NCI-H2029 treated with DMSO at 0.1 percent for 48 hours (cell line): ENCODE measurements around the gene CABLES2.

Experiments
- DNase-seq: peaks from one replicate; lab custom pipeline; 2025; lab: John Stamatoyannopoulos, UW

The CABLES2 gene, protein sequence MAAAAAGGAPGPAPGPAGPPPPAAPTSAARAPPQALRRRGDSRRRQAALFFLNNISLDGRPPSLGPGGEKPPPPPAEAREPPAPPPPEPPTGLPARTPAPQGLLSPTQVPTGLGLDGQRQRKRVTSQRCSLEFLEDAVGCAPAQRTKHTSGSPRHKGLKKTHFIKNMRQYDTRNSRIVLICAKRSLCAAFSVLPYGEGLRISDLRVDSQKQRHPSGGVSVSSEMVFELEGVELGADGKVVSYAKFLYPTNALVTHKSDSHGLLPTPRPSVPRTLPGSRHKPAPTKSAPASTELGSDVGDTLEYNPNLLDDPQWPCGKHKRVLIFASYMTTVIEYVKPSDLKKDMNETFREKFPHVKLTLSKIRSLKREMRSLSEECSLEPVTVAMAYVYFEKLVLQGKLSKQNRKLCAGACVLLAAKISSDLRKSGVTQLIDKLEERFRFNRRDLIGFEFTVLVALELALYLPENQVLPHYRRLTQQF

DNA sequence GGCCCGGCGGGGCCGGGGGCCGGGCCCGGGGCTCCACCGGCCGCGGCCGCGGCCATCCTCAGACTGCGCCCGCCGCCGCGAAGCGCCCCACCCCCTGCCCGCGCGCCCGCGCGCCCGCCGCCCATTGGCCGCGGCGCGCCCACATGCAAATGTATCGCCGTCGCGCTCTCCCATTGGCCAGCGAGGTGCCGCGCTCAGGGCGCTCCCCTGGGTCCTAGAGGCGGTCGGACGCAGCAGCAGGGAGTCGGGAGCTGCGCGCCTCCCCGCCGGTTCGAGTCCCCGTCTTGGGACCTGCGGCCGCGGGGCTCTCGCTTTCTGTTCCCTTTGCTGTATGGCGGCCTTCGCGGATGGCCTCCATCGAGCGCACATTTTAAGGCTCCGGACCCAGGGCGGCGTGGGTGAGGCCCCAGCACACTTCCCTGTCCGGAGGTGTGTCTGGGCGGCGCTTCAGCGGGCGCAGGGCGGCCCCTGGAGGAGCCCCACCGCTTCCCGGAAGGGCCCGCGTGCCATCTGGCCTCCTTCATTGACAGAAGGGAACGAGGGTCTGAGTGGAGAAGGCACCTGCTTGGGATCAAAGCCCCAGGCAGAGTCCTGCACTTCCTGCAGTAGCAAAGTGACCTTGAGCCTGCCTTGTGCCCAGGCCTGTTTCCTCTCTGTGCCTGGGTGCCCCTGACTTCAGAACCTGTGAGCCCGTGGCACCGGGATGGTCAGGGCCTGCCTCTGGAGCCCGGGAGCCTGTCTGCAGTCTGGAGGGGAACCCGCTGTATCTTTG is at the start of gene CABLES2:
Gene CABLES2 (minus strand): TSS at position 65 of the 772 bp plus-strand sequence. CDS start 9 bp downstream, at position 56.
- peak; percentile 50 for DNase-seq

DNA sequence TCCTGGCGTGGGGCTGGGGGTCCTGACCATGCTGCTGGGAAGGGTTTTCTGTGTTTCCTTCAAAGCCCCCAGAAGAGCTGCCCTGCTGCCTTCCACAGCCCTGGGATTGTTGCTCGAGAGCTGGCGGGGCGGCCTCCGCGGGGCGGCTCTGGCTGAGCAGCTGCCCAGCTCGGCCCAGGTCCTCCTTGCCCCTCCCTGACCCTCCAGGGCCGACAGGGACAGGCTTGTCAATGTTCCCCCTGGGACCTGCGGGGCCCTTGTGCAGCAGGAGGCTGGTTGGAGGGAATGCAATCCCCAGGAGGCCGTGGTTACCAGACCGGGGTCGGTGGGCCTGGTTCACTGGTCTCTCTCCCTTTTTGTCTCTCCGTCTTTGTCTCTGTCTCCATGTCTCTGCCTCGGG is 48.8 kb upstream of the CABLES2 start:
- DNase-seq = no peak

DNA sequence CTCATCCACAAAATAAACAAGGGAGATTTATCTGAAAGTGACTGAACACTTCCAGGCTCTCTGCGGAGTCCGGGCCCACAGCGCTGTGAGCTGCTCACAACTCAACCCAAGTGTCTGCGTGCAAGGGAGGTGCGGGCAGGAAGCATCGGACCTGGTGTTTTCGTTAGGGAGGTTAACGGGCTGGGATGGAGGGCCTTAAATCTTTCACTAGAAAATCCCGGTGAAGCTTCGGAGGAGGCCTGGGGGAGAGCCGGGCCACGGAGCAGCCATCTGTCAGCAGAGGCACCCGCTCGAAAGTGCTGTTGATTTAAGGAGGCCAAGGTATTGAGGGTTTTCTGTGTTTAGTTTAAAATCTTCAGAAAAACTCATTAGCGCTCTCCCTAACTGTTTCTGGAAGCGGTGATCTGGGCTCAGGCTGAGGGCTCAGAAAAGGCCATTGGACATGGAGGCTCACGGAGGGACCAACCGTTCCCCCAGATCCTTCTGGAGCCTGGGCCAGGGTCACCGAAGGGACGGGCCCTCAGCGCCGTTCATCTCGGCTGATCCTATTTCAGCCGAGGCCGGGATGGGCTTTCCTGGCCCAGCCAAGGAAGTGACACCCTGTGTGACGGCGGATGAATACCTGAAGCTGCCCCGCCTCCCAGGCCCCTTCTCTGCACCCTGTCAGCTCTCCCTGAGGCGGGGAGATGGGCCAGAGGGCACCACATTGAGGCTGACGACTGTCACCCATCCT is 48.0 kb upstream of the CABLES2 start:
- no peak for DNase-seq

DNA sequence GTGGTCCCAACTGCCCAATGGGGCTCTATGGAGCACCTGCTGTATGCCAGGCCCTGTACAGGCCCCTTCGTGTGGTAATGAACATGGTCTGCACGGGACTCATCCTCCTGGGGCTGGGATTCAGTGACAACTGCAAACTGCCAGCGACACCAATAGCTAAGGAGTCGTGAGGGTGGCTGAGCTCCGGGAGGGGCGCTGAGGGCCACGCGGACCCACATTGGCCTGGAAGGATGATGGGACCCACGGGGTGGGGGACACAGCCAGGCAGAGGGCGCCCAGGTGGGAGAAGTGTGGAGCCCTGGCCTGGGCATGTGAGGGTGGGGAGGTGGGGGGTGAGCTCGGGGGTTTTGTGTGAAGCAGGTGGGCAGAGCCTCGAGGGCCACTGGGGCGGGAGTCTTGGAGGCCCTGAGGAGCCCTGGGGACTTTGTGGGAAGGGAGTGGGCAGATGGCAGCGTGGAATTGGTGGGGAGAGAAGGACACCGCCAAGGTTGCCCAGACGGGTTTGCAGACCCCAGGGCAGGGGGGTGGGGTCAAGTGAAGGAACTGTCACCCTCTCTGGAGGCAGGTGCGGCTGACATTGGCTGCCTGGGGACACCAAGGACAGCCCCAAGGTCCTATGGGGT is 46.2 kb upstream of the CABLES2 start:
- DNase-seq = no peak

DNA sequence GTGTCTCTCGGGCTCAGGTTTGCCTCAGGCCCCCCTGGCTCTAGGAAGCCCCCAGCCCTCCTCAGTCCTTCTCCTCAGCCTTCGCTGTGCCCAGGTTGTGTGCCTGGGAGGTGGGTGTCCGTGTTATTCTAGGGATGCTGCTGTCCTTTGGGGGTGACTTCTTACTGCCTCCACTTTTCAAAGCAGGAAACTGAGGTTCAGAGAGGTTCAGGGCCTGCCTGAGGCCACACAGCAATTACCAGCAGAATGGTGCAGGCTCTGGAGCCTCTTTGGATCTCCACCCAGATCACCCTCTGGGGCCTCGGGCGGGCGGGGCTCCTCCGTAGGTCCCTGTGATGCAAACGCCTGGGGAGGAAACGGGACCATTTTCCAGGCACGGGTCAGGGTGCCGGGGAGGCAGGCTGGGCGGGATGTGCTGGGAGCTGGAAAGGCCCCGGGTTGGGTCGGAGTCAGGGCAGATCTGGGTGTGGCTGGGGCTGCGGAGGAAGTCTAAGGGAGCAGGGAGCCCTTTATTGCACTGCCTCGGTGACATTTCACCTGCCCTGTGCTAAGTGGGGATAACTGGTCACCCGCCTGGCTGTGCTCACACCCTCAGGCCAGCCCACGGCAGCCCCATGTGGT is 45.5 kb upstream of the CABLES2 start:
- DNase-seq = no peak

DNA sequence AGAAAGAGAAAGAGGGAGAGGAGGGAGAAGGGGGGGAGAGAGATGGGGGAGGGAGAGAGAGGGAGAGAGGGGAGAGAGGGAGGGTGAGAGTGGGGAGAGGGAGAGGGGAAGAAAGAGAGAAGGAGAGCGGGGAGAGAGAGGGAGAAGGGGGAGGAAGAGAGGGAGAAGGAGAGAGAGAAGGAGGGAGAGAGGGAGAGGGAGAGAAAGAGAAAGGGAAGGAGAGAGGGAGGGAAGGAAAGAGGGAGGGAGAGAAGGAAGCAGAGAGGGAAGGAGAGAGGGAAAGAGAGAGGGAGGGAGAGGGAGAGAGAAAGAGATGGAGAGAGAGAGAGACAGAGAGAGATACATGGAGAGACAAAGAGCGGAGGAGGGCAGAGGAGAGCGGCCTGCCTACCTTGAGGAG is 44.9 kb upstream of the CABLES2 start:
- no peak for DNase-seq

DNA sequence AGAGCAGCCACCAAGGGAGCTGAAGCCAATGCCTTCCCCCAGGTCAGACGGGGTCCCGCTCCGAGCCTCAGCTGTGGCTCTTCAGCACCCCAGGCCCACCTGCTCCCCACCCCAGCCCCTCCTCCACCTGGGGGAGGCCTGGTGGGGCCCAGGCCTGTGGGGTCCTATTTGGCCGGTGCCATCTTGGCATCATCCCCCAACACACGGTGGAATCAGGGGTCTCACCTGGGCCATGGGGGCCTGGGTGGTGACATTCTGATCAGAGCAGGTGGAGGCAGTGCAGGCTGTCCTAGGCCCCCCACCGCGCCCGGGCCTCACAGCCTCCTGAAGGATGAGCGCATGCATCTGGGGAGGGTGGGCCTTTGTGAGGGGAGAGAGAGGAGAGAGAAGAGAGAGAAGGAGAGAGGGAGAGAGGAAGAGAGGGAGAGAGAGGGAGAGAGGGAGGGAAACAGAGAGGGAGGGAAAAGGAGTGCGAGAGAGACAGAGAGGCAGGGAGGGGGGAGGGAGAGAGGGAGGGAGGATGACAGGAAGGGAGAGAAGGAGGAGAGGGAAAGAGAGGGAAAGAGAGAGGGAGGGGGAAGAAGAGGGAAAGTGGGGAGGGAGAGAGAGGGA is 44.2 kb upstream of the CABLES2 start:
- no peak for DNase-seq

DNA sequence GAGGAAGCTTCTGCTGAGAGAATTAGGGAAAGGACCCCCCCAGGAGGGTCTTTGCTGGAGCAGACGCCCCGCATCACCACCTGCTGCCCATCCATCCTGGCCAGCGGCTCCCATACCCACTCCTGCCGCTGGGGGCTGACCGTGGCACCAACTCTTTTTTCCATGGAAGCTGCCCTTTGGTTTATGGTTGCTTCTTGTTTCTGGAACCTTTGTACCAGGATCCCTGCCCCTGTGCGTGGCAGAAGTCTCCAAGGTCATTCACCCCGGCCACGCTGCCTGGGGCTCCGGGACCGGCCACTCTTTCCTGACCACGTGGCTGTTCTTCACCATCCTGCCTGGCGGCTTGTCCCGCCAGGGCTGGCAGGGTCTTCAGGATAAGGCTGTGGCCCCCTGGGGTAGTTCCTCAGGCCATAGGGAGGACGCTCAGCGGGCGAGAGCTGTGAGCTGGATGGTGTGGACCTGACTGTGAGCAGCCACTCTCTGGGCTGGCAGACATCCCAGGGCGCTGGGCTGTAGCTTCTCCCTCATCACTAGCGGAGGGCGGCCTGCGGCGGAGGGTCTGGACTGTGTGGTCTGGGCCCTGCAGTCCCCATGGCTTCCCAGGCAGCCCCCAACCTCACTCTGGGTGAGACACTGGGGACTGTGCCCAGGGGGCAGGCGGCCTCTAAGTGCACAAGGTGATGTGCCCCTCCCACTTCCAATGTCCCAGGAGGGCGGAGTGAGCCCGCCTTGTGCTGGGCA is 43.0 kb upstream of the CABLES2 start:
- DNase-seq = no peak

DNA sequence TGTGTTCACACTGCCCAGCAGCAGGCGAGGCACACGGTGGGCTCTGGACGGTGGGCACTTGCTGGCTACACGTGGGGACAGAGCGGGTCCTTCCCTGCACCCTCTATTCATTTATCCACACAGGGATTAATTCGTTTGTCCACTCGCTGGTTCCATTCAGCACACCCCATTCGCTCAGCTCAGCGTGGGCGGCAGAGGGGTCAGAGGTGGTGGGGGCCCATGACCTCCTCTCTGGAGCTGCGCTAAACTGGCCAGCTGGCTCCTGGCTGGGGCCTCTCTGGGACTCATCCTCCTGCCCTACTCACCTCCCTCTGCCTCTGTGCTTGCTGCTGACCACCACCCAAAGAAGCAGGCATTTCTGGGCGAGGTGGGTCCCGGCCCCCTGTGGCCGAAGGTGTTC is 41.7 kb upstream of the CABLES2 start:
- no peak for DNase-seq

DNA sequence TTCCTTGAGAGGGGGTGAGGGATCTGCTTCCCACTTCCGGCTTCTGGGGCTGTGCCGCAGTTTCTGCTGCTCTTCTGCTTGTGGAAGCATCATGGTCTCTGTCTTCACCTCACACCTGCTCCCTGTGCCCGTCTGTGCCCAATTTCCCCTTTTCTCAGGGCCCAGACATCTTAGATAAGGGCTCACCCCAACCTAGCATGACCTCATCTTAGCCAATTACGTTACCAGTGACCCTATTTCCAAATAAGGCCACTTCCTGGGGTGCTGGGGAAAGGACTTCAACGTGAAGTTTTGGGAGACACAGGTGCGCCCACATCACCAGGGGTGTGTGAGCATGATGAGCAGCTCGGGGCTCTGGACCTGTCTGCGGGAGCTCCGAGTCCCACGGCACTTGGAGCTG is 41.0 kb upstream of the CABLES2 start:
- DNase-seq = no peak

DNA sequence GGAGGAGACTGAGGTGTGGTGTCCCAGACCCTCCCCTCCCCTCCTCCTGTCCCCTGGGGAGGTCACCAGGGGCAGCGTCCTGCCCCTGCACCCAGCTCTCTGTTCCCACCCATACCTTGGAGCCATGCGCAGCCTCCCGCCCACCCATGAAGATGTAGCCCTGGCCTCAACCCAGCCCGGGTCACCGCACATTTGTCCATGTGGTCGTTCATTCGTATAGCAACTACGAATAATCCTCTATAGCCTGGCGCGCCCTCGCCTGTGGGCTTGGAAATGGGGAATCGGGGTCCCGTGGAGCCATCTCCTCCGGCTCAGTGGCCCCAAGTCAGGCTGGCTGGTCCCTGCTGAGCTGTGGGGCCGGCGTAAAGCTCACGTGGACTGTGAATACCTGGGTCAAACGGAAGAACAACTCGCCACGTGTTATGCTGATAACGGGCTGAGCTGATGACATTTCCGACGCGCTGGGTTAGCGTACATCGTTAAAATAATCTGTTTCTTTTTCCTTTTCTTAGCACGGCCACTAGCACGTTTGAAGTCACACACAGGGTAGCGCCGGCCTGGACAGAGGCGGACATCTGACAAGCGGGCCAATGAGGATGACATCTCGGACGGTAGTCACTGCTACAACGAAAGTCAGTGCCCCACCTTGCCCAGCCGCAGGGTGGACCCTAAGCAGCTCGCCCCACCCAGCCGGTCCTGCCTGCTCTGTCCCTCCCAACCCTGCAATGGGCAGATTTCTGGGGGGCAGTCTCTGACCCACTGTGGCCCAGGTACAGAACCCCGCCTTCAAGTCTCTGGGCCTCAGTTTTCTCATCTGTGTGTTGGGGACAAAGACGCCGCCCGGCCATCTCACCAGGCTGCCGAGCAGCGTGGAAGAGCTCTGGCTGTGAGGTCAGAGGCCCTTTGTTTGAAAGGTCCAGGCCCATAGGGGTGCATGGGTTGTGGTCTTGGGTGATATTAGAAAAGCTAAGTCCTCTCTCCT is 40.1 kb upstream of the CABLES2 start:
- DNase-seq = no peak

DNA sequence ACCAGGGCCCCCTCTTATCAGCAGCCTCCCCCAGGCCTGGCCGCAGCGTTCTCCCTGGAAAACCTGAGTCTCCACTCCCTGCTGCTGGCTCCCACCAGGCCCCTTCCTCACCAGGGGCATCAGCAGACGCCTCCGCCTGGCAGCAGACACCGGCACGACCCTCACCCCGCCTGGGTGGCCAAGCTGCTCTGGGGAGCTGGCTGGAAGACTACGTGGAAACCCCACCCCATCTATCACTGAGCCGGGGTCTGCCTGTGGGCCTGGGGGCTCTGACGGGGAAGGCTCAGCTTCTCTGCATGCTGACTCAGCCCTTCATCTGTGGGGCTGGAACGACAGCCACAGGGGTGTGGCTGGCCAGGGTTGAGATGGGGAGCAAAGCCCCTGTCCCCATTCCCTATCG is 39.4 kb upstream of the CABLES2 start:
- no peak for DNase-seq

DNA sequence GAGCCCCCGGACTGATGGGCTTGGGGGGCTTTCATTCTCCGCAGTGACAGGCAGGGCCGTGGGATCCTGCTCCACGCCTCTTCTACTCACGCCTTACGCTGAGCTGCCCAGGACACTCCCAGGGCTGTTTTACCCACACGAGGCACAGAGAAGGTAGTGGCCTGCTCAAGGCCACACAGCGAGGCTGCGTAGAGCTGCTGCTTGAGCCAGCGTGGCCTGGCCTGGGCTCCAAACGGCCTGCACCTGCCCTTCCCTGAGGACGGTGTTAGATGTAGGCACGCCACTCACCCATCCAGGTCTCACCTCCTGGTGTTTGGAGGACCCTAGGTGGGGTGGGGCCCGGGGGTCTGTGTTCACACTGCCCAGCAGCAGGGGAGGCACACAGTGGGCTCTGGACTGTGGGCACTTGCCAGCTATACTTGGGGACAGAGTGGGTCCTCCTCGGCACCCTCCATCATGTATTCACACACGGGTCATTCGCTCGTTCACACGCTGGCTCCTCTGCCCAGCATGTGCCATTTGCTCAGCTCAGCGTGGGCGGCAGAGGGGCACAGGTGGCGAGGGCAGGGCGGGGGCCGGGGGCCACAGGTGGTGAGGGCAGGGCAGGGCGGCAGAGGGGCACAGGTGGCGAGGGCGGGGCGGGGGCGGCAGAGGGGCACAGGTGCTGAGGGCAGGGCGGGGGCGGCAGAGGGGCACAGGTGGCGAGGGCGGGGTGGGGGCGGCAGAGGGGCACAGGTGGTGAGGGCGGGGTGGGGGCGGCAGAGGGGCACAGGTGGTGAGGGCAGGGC is 38.7 kb upstream of the CABLES2 start:
- DNase-seq = no peak

DNA sequence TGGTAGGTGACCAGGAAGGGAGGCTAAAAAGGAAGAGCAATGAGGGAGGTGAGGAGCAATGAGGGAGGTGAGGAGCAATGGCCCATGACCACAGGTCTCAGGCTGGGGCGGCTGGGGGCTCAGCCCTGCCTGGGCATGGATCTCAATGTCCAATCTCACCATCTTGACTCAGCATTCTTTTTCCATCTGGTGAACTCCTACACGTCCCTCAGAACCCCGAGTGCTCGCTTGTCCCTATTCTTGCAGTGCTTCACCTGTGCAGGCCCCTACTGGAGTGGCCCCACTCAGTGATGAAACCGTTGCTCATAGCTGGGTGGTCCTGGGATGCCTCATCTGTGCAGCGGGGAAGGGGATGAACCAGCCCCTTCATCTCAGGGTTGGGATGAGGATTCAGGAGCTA is 37.2 kb upstream of the CABLES2 start:
- DNase-seq = no peak

DNA sequence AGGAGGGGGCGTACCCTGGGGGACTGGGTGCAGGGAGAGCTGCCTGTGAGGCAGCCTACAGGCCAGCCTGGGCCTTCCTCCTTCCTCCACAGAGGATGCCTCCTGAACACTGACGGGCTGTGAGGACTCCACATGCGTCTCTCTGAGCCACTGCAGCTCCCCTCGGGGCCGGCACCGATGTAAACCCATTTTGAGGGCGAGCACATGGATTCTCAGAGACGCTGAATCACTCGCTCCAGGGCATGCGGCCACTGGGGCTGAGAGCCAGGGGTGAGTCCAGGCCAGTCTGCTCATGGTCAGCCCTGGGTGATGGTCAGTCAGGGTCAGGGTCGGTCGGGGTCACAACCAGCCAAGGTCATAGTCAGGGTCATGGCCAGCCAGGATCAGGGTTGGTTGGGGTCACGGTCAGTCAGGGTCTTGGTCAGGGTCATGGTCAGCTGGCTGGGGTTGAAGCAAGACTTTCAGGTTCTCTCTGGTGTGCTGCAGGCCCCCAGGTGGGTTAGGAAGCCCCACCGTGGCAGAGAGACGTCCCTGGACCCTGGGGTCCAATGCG is 35.0 kb upstream of the CABLES2 start:
- no peak for DNase-seq

DNA sequence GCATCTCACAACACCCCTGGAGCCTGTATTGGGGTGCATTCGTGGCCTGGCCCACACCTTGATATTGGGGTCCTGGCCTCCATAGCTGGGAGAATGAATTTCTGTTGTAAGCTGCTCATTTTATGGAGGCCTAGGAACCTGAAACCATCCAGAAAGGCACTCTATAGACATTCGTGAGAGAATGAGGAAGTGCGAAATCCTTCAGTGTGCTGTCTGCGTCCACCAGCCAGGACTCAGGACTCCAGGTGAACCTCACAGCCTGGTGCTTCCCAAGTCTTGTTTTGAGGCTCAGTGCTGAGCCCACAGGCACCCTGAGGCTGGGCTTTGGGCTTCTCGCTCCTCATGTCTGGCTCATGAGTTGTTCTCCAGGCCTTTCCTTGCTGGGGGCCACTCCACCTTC is 32.1 kb upstream of the CABLES2 start:
- no peak for DNase-seq

DNA sequence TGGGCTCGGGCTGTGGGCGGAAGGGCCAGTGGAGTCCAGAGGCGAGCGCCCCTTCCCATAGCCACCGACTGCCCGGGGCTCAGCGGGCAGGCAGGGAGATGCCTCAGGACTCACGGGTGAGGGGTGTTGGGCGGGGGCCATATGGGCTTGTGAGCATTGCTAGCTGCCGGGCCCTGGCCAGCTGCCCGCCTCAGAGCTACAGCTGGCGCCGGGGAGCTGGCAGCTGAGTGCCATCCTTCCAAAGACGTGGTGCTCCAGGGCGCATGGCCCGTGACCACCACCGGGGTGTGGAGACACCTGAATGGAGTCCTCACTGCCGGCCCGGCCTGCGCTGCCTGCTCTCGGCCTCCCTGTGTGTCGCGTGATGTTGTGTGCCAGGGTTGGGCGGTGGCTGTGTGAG is 30.8 kb upstream of the CABLES2 start:
- peak; percentile 60 for DNase-seq

DNA sequence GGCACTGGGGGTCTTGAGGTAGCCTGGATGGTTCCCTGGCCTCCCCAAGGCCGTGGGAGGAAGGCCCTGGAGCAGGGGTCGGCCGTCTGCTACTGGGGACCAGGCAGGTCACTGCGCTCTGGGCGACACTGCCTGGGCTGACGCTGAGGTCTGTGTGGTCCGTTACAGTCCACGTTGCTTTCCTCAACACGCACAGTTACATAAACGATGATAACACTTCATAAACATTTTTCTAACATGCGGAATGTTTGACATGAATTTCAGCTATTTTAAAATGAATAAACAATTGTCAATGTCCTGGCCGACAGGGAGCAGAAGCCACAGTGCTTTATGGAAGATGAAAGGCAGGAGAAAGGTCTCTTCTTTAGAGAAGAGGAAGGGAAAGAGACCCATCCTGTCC is 30.4 kb upstream of the CABLES2 start:
- no peak for DNase-seq
